Putamen (tissue), 1 donor: Measurements from ENCODE around the gene TBKBP1.
A peak's percentile ranks its signal among the peaks of the same experiment; 100 is the strongest.

Experiments
- DNase-seq: peaks from one replicate; pipeline ENCODE4 v3.0.0-alpha.2; 2016; ENCODE audit warnings: low spot score

Gene TBKBP1, protein sequence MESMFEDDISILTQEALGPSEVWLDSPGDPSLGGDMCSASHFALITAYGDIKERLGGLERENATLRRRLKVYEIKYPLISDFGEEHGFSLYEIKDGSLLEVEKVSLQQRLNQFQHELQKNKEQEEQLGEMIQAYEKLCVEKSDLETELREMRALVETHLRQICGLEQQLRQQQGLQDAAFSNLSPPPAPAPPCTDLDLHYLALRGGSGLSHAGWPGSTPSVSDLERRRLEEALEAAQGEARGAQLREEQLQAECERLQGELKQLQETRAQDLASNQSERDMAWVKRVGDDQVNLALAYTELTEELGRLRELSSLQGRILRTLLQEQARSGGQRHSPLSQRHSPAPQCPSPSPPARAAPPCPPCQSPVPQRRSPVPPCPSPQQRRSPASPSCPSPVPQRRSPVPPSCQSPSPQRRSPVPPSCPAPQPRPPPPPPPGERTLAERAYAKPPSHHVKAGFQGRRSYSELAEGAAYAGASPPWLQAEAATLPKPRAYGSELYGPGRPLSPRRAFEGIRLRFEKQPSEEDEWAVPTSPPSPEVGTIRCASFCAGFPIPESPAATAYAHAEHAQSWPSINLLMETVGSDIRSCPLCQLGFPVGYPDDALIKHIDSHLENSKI

GRCh38 chr17:47693731-47694580, at the start of gene TBKBP1:
Gene TBKBP1, plus strand, starts transcription at chr17:47694161. Its CDS starts 1,952 bp downstream, at chr17:47696113.
- DNase-seq, result no peak

DNA sequence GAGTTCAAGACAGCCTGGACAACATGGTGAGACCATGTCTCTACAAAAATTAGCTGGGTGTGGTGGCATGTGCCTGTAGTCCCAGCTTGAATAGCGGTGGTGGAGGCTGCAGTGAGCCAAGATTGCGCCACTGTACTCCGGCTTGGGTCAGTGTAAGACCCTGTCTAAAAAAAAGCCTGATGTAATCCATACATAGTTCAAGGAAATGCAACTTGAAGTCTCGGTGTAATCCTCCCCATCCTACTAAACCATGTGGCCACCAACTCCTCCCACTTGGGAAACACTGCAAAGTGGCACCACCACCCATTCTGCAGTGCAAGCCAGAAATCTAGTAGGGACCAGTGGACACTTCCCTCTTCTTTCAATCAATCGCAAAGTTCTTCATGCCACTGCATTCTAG, 49.6 kb upstream of the TBKBP1 start:
- DNase-seq, result no peak

DNA sequence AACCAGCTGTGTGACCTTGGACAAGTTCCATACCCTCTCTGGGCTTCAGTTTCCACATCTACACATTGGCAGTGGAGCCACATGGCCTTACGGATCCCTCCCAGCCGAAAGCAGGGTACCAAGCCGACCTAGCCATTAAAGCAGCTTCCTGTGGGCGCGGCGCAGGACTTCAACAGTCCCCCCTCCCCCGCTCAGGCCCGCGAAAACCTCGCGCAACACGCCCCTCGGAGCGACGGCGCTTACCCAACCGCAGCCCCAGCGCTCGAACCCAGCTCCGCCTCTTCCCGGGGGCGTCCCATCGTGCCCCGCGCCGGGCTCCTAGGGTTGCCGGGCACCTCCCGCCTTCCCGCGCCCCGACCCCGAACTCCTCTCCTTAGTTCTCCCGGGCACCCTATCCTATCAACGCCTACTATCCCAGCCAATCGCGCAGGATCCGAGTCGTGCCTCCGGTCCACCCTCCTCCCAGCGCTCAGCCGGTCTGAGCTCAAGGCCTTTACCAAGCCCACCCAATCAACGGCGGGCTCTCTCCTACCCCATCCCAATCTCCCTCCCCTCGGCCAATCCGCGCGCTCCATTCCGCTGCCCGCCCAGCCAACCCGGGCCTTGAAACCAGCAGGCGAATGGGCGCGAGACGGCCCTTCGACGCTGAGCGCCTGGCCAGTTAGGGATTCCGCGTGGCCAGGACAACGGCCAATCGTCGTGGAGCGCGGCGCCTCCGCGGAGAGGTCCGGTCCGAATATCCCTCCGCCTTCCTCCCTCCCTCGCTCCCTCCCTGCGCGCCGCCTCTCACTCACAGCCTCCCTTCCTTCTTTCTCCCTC, 44.6 kb upstream of the TBKBP1 start, which contains the start of gene KPNB1:
KPNB1 (plus strand) TSS at position 767 of the 819 bp plus-strand sequence. CDS start 326 bp downstream, outside the sequence.
- DNase-seq, result peak; percentile 100

GRCh38 chr17:47649972-47650524, 43.9 kb upstream of the TBKBP1 start:
- no peak for DNase-seq

DNA sequence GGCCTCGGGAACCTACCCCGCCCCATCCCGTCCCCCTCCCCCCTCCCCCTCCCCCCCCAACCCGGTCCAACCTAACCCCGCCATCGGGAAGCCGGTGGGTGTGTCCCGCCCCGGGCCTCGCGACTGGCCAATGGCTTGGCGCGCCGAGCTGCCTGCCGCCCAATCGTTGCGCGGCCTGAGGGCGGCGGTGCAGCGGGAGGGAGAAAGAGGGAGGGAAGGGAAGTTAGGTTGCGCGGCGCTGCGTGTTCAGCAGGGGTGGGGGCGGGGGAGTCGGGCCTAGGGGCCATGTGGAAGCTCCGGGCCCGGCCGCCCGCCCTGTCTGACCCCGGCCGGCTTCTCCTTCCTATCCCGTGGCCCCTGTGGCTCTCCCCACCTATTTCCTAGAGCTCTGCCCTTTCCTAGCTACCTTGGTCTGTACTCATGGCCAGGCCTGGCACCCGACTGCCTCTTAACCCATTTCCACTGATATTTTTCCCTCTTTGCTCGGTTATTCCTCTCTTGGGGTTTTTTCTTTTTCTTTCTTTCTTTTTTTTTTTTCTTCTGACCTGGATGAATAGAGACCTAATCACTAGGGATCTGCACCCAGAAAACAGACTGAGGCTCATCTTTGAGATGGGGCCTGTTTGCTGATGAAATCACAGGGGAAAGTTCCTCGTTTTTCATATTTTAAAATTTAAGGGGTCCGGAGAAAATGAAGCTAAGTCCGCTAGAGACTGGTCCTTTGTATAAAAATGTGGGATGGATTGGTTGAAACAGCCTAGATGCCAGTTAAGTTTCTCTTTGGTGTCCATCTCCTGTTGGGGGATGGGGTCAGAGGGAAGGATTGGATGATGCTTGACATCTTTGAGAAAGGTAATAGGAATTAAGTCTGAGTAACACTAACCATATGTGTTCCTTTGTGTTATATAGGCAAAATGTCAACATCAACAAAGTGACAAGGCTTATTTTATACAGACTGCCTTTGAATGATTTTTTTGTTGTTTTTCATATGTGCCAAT, 43.1 kb upstream of the TBKBP1 start:
- DNase-seq, result peak; percentile 97

DNA sequence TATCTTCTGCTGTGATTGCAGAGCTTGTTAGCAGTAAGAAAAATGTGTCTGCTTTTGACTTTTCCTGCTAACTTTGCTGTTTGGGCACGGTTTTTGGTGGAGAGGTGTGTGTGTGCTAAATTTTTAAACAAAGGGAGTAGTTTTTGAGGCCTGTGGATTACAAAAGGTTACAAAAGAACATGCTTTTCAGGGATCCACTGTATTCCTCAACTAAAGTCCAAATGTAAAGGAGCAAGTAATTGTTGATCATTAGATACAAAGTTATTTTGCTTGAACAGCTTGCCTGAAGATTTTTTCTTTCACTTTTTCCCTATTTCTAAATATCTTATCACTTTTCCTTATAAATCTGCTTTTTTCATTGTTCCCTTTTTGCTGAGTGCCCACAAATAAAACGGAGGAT, 42.3 kb upstream of the TBKBP1 start:
- no peak for DNase-seq

GRCh38 chr17:47652570-47652969, 41.4 kb upstream of the TBKBP1 start:
- DNase-seq, result no peak

DNA sequence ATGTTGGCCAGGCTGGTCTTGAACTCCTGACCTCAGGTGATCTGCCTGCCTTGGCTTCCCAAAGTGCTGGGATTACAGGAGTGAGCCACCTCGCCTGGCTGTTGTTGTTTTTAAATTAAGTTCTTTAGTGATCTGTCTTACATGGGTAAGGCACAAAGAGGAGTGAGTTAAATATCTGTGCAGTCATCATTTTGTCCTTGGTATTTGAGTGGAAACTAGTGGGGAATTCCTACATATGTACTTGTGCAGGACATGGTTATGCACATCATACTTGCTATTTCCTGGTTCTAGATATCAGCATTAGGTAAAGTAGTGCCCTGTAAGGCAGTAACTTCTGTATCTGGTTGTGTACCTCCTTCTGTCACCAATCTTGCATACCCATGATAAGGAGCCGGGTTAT, 40.5 kb upstream of the TBKBP1 start:
- no peak for DNase-seq

GRCh38 chr17:47654991-47655390, 39.0 kb upstream of the TBKBP1 start:
- no peak for DNase-seq

GRCh38 chr17:47660064-47660492, 33.9 kb upstream of the TBKBP1 start:
- no peak for DNase-seq

DNA sequence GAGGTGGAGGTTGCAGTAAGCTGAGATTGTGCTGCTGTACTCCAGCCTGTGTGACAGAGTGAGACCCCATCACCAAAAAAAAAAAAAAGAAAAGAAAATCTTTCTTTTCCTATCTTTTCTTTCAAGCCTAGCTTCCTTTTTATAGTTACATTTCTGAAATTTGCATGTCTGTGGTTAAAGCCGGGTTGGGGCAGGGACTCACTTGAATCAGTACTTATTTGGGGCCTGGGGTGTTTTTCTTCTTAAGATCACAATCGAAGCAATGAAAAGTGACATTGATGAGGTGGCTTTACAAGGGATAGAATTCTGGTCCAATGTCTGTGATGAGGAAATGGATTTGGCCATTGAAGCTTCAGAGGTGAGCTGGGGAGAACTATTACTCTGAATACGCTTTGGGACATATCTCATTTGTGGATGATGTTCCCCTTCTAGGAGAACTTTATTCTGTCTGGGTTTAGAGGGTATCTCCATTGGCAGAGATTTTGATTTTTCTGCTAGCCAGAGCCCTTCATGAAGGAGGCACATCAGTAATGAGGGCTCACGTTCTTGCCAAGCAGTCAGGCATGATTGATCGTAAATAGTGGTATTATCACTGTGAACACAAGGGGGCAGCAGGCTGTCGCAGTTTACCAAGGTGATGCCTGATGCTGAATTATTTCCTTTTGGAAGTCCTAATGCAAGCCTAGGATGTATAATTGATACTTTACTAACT, 29.9 kb upstream of the TBKBP1 start:
- peak; percentile 42 for DNase-seq

DNA sequence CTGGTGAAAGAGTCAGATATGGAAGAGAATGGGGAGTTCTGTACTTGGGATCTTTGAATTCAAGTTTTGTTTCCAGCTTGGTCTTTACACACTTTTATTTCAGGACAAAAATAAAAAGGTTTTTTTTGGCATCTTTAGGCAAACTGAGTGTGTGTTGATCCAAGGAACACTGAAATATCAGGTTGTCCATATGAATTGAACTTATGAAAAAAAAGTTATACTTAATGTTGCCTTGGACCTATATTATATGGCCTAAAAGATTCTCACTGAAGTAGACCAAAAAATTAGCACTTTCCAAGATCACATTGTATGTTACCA, 29.4 kb upstream of the TBKBP1 start:
- DNase-seq, result no peak

- no peak for DNase-seq
Observed at GRCh38 chr17:47665655-47666054, 28.3 kb upstream of the TBKBP1 start.

GRCh38 chr17:47669081-47669480, 24.9 kb upstream of the TBKBP1 start:
- no peak for DNase-seq

- no peak for DNase-seq
Observed at GRCh38 chr17:47670064-47670463, 23.9 kb upstream of the TBKBP1 start.

DNA sequence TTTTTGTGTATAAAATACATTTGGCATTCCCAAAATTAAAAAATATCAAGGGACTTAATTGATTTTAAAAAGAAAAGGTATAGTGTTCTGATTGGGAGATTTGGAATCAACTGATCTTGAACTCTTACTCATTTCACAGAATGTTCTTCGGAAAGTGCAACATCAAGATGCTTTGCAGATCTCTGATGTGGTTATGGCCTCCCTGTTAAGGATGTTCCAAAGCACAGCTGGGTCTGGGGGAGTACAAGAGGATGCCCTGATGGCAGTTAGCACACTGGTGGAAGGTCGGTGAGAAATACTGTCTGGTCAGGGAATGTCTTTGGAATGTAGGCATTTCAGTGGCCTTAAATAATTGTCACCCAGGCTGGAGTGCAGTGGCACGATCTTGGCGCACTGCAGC, 19.5 kb upstream of the TBKBP1 start:
- DNase-seq, result no peak

DNA sequence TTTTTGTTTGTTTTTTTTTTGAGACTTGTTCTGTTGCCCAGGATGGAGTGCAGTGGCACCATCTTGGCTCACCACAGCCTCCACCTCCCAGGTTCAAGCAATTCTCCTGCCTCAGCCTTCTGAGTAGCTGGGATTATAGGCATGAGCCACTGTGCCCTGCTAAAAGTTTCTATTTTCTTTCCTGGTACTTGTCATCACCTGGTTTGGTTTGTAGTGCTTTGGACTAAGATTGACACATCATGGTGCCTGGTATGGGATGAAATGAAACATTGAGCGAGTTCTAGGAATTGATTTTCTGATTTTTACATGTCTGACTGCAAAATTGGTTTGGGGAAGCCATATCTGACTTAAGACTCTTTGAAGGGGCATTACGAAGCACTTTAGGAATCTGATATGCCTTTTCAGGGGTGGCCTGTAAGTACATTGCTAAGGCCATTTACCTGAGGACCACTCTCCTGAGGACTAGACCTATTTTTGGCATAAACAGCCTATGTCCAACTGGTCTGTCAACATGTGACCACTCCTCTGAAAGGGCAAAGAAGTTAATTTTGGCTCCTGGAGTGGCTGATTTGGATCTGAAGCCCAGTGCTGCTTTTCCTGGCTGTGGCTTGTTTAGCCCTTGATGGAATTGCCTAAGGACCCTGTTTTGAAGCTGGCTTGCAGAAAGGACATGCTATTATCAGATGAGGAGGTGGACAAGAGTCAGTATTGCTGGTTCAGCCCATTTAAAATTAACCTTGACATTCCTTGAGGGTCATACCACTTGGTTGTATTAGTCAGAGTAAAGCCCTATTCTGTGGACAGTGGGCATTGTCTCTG, 18.4 kb upstream of the TBKBP1 start:
- DNase-seq, result no peak

DNA sequence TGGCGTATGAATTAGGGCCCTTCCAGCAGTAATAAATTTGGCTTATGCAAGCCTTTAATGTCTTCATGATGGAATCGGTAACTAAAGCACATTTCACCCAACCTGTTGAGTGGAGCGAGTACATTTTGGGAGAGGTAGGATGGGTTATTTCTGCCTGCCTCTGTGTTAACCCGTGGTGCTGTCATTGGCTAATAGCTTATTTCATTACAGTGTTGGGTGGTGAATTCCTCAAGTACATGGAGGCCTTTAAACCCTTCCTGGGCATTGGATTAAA, 17.8 kb upstream of the TBKBP1 start:
- DNase-seq, result no peak
